GM19240 (cell line): ENCODE data around the gene LARP4.
"Not testable (repeated sequence)": the region's sequence is repeated elsewhere in the genome, so short reads cannot be mapped to it uniquely, and the experiment has no call there.

Experiments
- DNase-seq: peaks from one replicate; pipeline ENCODE4 v3.0.0; 2011; ENCODE audit warnings: low spot score; ENCODE audit not compliant: insufficient read length

LARP4 gene

GRCh38 chr12:50482571-50482970 is 81.9 kb downstream of the LARP4 start:
- DNase-seq: no peak

- DNase-seq: no peak
Observed at GRCh38 chr12:50483488-50483887, 82.8 kb downstream of the LARP4 start.

- no peak for DNase-seq
Observed at GRCh38 chr12:50488801-50489200, 88.1 kb downstream of the LARP4 start.

GRCh38 chr12:50498119-50498518 is 97.4 kb downstream of the LARP4 start:
- not testable (repeated sequence) for DNase-seq

GRCh38 chr12:50504798-50505674 is 104.4 kb downstream of the LARP4 start, which contains the start of gene DIP2B:
Gene DIP2B, plus strand, starts transcription at chr12:50504985. Its CDS starts 156 bp downstream, at chr12:50505141.
- DNase-seq: peak; percentile 65

GRCh38 chr12:50505675-50506530 is 105.2 kb downstream of the LARP4 start:
- DNase-seq: no peak

- no peak for DNase-seq
Observed at GRCh38 chr12:50506753-50507473, 106.2 kb downstream of the LARP4 start.

- no peak for DNase-seq
Observed at GRCh38 chr12:50507474-50507838, 106.8 kb downstream of the LARP4 start.

GRCh38 chr12:50507930-50508329 is 107.2 kb downstream of the LARP4 start:
- no peak for DNase-seq

GRCh38 chr12:50508414-50508813 is 107.7 kb downstream of the LARP4 start:
- no peak for DNase-seq

- DNase-seq: no peak
Observed at GRCh38 chr12:50508970-50509663, 108.4 kb downstream of the LARP4 start.

GRCh38 chr12:50514526-50515276 is 114.0 kb downstream of the LARP4 start:
- no peak for DNase-seq

GRCh38 chr12:50515587-50515986 is 114.9 kb downstream of the LARP4 start:
- DNase-seq: no peak

GRCh38 chr12:50517421-50518048 is 116.8 kb downstream of the LARP4 start:
- DNase-seq: no peak

- DNase-seq: no peak
Observed at GRCh38 chr12:50518090-50518489, 117.4 kb downstream of the LARP4 start.

- no peak for DNase-seq
Observed at GRCh38 chr12:50519353-50519752, 118.7 kb downstream of the LARP4 start.

- DNase-seq: no peak
Observed at GRCh38 chr12:50520416-50521207, 119.9 kb downstream of the LARP4 start.

- DNase-seq: not testable (repeated sequence)
Observed at GRCh38 chr12:50521781-50522180, 121.1 kb downstream of the LARP4 start.

GRCh38 chr12:50523772-50524171 is 123.1 kb downstream of the LARP4 start:
- DNase-seq: no peak
